H9 (cell line): ENCODE results near the gene ZNF365. TPM values are rescaled to one million over a fixed set of nuclear protein-coding genes. Genes with fewer than 3 reads are reported as not detected.

Experiments
- DNase-seq: peaks from one replicate; pipeline ENCODE4 v3.0.0-alpha.2; 2017
- H2AFZ ChIP-seq: one replicate; pipeline ENCODE4 v1.6.1; 2013; ENCODE audit warnings: mild to moderate bottlenecking, low read length, control low read depth, moderate library complexity
- H2AK5ac ChIP-seq: 2 replicates; pipeline ENCODE4 v1.6.1; 2013; ENCODE audit warnings: low read length, control low read depth, mixed read lengths; ENCODE audit not compliant: insufficient read length
- H2BK120ac ChIP-seq: one replicate; pipeline ENCODE4 v1.6.1; 2013; ENCODE audit warnings: low read depth, mild to moderate bottlenecking, low read length, control low read depth, inconsistent platforms; ENCODE audit not compliant: poor library complexity, severe bottlenecking
- H2BK12ac ChIP-seq: 2 replicates; pipeline ENCODE4 v1.6.1; 2013; ENCODE audit warnings: low read length, control low read depth, mixed read lengths, low read depth; ENCODE audit not compliant: insufficient read length
- H2BK15ac ChIP-seq: 2 replicates; pipeline ENCODE4 v1.6.1; 2013; ENCODE audit warnings: low read depth, low read length, control low read depth
- H2BK20ac ChIP-seq: one replicate; pipeline ENCODE4 v1.6.1; 2013; ENCODE audit warnings: low read depth, mild to moderate bottlenecking, low read length, control low read depth, inconsistent platforms; ENCODE audit not compliant: poor library complexity, severe bottlenecking
- H2BK5ac ChIP-seq: 2 replicates; pipeline ENCODE4 v1.6.1; 2013; ENCODE audit warnings: low read length, control low read depth, mixed read lengths; ENCODE audit not compliant: insufficient read length
- H3K14ac ChIP-seq: 2 replicates; pipeline ENCODE4 v1.6.1; 2013; ENCODE audit warnings: low read length, control low read depth; ENCODE audit not compliant: insufficient read depth
- H3K18ac ChIP-seq: 2 replicates; pipeline ENCODE4 v1.6.1; 2013; ENCODE audit warnings: low read depth, mild to moderate bottlenecking, mixed read lengths, low read length, control low read depth; ENCODE audit not compliant: insufficient read length
- H3K23ac ChIP-seq: 2 replicates; pipeline ENCODE4 v1.6.1; 2013; ENCODE audit warnings: low read length, control low read depth, mixed read lengths, low read depth; ENCODE audit not compliant: insufficient read length
- H3K23me2 ChIP-seq: 2 replicates; pipeline ENCODE4 v1.6.1; 2013; ENCODE audit warnings: low read depth, mild to moderate bottlenecking, mixed read lengths, low read length, control low read depth; ENCODE audit not compliant: insufficient read length, poor library complexity, severe bottlenecking
- H3K27ac ChIP-seq: 2 replicates; pipeline ENCODE4 v1.5.1; 2013; ENCODE audit warnings: low read length, control low read depth, mixed read lengths, low read depth; ENCODE audit not compliant: insufficient read length
- H3K27me3 ChIP-seq: 2 replicates; pipeline ENCODE4 v1.6.1; 2013; ENCODE audit warnings: low read length, control low read depth, inconsistent platforms; ENCODE audit not compliant: insufficient read depth
- H3K4ac ChIP-seq: 2 replicates; pipeline ENCODE4 v1.6.1; 2013; ENCODE audit warnings: low read depth, mild to moderate bottlenecking, control low read depth, inconsistent platforms, low read length, moderate library complexity
- H3K4me1 ChIP-seq: 2 replicates; pipeline ENCODE4 v1.6.1; 2013; ENCODE audit warnings: low read length, control low read depth, inconsistent platforms; ENCODE audit not compliant: insufficient read depth
- H3K4me2 ChIP-seq: 2 replicates; pipeline ENCODE4 v1.6.1; 2013; ENCODE audit warnings: low read length, control low read depth, mixed read lengths; ENCODE audit not compliant: insufficient read length, insufficient read depth
- H3K56ac ChIP-seq: 2 replicates; pipeline ENCODE4 v1.6.1; 2013; ENCODE audit warnings: low read depth, mild to moderate bottlenecking, mixed read lengths, low read length, control low read depth; ENCODE audit not compliant: insufficient read length
- H3K79me1 ChIP-seq: 2 replicates; pipeline ENCODE4 v1.6.1; 2013; ENCODE audit warnings: low read depth, mild to moderate bottlenecking, moderate library complexity, low read length, control low read depth, inconsistent platforms; ENCODE audit not compliant: insufficient read depth, poor library complexity, severe bottlenecking
- H3K79me2 ChIP-seq: 2 replicates; pipeline ENCODE4 v1.6.1; 2013; ENCODE audit warnings: low read length, control low read depth, inconsistent platforms; ENCODE audit not compliant: insufficient read depth
- H3K9ac ChIP-seq: 2 replicates; pipeline ENCODE4 v1.6.1; 2013; ENCODE audit warnings: low read length, control low read depth, mixed read lengths; ENCODE audit not compliant: insufficient read length; ENCODE audit errors: extremely low read depth
- H3K9me3 ChIP-seq: one replicate; pipeline ENCODE4 v1.6.1; 2013; ENCODE audit warnings: low read depth, low read length, inconsistent platforms; ENCODE audit not compliant: control insufficient read depth
- H3T11ph ChIP-seq: one replicate; pipeline ENCODE4 v1.6.1; 2013; ENCODE audit warnings: mild to moderate bottlenecking, low read length, control low read depth, inconsistent platforms
- H4K20me1 ChIP-seq: one replicate; pipeline ENCODE4 v1.6.1; 2013; ENCODE audit not compliant: control insufficient read depth, insufficient read length, insufficient read depth
- H4K5ac ChIP-seq: 2 replicates; pipeline ENCODE4 v1.6.1; 2013; ENCODE audit warnings: low read depth, mild to moderate bottlenecking, mixed read lengths, low read length, control low read depth; ENCODE audit not compliant: insufficient read length
- H4K8ac ChIP-seq: replicated peaks from 2 replicates; pipeline ENCODE4 v1.6.1; 2013; ENCODE audit warnings: low read length, control low read depth, mixed read lengths, low read depth; ENCODE audit not compliant: insufficient read length
- H4K91ac ChIP-seq: 2 replicates; pipeline ENCODE4 v1.6.1; 2013; ENCODE audit warnings: low read depth, mild to moderate bottlenecking, moderate library complexity, mixed read lengths, low read length, control low read depth; ENCODE audit not compliant: insufficient read length
- H3K27ac Mint-ChIP-seq, 3 experiments: 2 replicates in 2 of 3; 3 replicates in 1 of 3; pipeline ENCODE4 v1.8.0; 2020 to 2021; ENCODE audit warnings: mixed read lengths in 3 of 3, mild to moderate bottlenecking in 1 of 3, moderate library complexity in 1 of 3
- H3K27me3 Mint-ChIP-seq: 2 replicates; pipeline ENCODE4 v1.8.0; 2021; ENCODE audit warnings: low read depth, mild to moderate bottlenecking, moderate library complexity, mixed read lengths
- H3K36me3 Mint-ChIP-seq, 3 experiments: 2 replicates in 2 of 3; 3 replicates in 1 of 3; pipeline ENCODE4 v1.8.0; 2020 to 2021; ENCODE audit warnings: low read depth in 3 of 3, mixed read lengths in 3 of 3; ENCODE audit not compliant: insufficient read depth in 1 of 3
- H3K4me1 Mint-ChIP-seq, 2 experiments: 2 replicates each; pipeline ENCODE4 v1.8.0; 2020; ENCODE audit warnings: mixed read lengths in 2 of 2
- H3K4me3 Mint-ChIP-seq, 2 experiments: 2 replicates in 1 of 2; 3 replicates in 1 of 2; pipeline ENCODE4 v1.8.0; 2020 to 2021; ENCODE audit warnings: mild to moderate bottlenecking in 2 of 2, mixed read lengths in 2 of 2, moderate library complexity in 1 of 2
- H3K9me3 Mint-ChIP-seq, 2 experiments: 2 replicates in 1 of 2; 3 replicates in 1 of 2; pipeline ENCODE4 v1.8.0; 2020; ENCODE audit warnings: mild to moderate bottlenecking in 2 of 2, mixed read lengths in 2 of 2, moderate library complexity in 1 of 2
- WGBS: extraction: QIAGEN DNeasy Blood & Tissue Kit; methylation state at CpG from one replicate; pipeline ENCODE4 v1.1.7; 2013; ENCODE audit warnings: missing lambda C conversion rate, low lambda C conversion rate, mixed read lengths; ENCODE audit not compliant: insufficient read length; ENCODE audit errors: extremely low coverage; 5-methylcytosine and 5-hydroxymethylcytosine counted together
- total RNA-seq: library from RNA; stranded (reverse); gene quantifications from 2 replicates; pipeline ENCODE4 v1.2.1, GENCODE V29; 2021
- TF ChIP-seq, protein P1 (sequence below): fragments of 200-600 bp; sonication (generic); conservative IDR thresholded peaks from 3 replicates; pipeline ENCODE4 v1.8.0; 2021; ENCODE audit warnings: antibody characterized with exemption, mild to moderate bottlenecking

The ZNF365 gene
- total RNA-seq, 1 experiment from 2014 or later: 0.59 TPM

DNA sequence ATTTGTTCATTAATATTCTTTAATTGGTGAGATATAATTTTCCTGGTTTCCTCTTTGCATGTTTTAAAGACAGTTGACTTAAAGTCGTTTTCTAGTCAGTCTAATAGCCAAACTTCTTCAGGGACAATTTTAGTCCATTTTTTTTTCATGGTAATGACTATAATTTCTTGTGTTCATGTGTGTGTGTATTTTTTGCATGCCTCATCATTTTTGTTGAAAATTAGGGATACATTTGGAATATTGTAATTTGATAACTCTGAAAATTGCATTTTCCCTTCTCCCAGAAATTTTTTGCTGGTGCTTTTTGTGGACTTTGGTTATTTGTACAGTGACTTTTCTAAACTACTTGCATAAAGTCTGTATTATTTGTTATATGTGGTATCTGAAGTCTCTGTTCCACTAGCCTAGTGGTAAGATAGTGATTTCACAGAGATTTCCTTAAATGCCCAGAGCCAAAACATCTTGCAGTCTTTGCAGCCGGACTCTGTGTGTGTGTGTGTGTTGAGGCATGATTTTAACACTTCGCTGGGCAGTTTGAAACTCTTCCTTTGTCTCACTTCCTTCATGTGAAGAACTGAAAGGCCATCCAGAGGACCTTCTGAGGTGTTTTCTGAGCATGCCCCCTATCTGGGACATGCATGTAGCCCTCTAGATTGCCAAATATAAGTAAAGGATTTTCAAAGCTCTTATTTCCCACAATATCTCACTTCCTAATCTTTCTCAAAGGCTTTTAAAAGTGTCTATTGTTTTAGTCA lies 40.9 kb upstream of the ZNF365 start:
- Histone ChIP-seq H3K18ac (no peak overlapping the region), H3K4ac (no peak overlapping the region), H2BK12ac (no peak overlapping the region), H3K79me1 (no peaks in the 10 kb centered on the region), H4K5ac (no peak overlapping the region), H3K4me1 (no peaks in the 10 kb centered on the region), H3K14ac (no peak overlapping the region), H4K20me1 (no peaks in the 10 kb centered on the region), H3K9ac (no peak overlapping the region), H2BK20ac (no peak overlapping the region), H3T11ph (no peak overlapping the region), H2BK120ac (no peak overlapping the region), H4K91ac (no peak overlapping the region), H3K4me2 (no peak overlapping the region), H3K23ac (no peak overlapping the region), H3K79me2 (no peaks in the 10 kb centered on the region), H2BK5ac (no peak overlapping the region), H2AFZ (no peak overlapping the region), H2BK15ac (no peak overlapping the region), H3K9me3 (no peaks in the 10 kb centered on the region), H3K27me3 (no peaks in the 10 kb centered on the region), H3K56ac (no peak overlapping the region), H4K8ac (no peak overlapping the region), H3K27ac (no peak overlapping the region), H2AK5ac (no peak overlapping the region), H3K23me2 (no peaks in the 10 kb centered on the region)
- DNase-seq: no peak
- TF ChIP-seq, protein P1, sequence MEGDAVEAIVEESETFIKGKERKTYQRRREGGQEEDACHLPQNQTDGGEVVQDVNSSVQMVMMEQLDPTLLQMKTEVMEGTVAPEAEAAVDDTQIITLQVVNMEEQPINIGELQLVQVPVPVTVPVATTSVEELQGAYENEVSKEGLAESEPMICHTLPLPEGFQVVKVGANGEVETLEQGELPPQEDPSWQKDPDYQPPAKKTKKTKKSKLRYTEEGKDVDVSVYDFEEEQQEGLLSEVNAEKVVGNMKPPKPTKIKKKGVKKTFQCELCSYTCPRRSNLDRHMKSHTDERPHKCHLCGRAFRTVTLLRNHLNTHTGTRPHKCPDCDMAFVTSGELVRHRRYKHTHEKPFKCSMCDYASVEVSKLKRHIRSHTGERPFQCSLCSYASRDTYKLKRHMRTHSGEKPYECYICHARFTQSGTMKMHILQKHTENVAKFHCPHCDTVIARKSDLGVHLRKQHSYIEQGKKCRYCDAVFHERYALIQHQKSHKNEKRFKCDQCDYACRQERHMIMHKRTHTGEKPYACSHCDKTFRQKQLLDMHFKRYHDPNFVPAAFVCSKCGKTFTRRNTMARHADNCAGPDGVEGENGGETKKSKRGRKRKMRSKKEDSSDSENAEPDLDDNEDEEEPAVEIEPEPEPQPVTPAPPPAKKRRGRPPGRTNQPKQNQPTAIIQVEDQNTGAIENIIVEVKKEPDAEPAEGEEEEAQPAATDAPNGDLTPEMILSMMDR: no peak
- no CpG with 5 or more reads among the region's 3 CpGs for WGBS
- Mint-ChIP-seq H3K9me3 (peaks cover 16 to 18% of the 10 kb centered on the region in 2 experiments), H3K27ac (no peak overlapping the region), H3K4me1 (no peaks in the 10 kb centered on the region), H3K27me3 (no peaks in the 10 kb centered on the region), H3K4me3 (no peak overlapping the region), H3K36me3 (peaks cover 0 to 14% (median 7%) of the 10 kb centered on the region in 3 experiments; a peak in 5 of 7 replicates)
